RWPE1 (cell line): ENCODE data around the gene MED10.

Experiments used
- CTCF ChIA-PET: fragments of 350-600 bp; sonication (Branson Sonifier 250); formaldehyde crosslinking; extraction: SDS; loops from one replicate; lab custom pipeline; 2021; lab: Yijun Ruan, JAX
- POLR2A ChIA-PET: fragments of 400-600 bp; formaldehyde crosslinking; extraction: SDS; loops from one replicate; lab custom pipeline; 2020; ENCODE audit warnings: antibody characterized with exemption; ENCODE audit not compliant: low non-redundant PET; lab: Yijun Ruan, JAX
- DNase-seq: peaks from one replicate; pipeline ENCODE4 v3.0.0; 2012; ENCODE audit warnings: low spot score
- H3K27ac ChIP-seq: fragments of 450-650 bp; 2 replicates; pipeline ENCODE4 v1.5.1; 2017
- TF ChIP-seq, protein P1 (sequence below): fragments of 450-650 bp; conservative IDR thresholded peaks from 2 replicates; pipeline ENCODE4 v1.5.1; 2017; ENCODE audit warnings: low read depth, mild to moderate bottlenecking

The MED10 gene

DNA sequence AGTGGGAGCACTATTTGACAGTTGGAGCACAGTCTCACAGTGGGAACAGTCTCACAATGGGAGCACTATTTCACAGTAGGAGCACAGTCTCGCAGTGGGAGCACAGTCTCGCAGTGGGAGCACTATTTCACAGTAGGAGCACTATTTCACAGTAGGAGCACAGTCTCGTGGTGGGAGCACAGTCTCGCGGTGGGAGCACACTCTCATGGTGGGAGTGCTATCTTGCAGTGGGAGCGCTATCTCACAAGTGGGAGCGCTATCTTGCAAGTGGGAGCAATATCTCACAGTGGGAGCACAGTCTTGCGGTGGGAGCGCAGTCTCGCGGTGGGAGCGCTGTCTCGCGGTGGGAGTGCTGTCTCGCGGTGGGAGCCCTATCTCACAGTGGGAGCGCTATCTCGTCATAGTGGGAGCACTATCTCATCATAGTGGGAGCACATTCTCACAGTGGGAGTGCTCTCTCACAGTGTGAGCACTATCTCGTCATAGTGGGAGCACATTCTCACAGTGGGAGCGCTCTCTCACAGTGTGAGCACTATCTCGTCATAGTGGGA lies 56.1 kb downstream of the MED10 start:
- no peak overlapping the region for H3K27ac ChIP-seq
- POLR2A ChIA-PET = no interaction called here
- TF ChIP-seq, protein P1, sequence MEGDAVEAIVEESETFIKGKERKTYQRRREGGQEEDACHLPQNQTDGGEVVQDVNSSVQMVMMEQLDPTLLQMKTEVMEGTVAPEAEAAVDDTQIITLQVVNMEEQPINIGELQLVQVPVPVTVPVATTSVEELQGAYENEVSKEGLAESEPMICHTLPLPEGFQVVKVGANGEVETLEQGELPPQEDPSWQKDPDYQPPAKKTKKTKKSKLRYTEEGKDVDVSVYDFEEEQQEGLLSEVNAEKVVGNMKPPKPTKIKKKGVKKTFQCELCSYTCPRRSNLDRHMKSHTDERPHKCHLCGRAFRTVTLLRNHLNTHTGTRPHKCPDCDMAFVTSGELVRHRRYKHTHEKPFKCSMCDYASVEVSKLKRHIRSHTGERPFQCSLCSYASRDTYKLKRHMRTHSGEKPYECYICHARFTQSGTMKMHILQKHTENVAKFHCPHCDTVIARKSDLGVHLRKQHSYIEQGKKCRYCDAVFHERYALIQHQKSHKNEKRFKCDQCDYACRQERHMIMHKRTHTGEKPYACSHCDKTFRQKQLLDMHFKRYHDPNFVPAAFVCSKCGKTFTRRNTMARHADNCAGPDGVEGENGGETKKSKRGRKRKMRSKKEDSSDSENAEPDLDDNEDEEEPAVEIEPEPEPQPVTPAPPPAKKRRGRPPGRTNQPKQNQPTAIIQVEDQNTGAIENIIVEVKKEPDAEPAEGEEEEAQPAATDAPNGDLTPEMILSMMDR = no peak
- DNase-seq = no peak
- CTCF ChIA-PET = no interaction called here
